ENCODE data around the gene C9orf78. TPM values are rescaled to one million over a fixed set of nuclear protein-coding genes. Genes with fewer than 3 reads are reported as not detected.

Gene C9orf78
- total RNA-seq, 1 donor from 2014 or later = 34.6 TPM

- no peaks in the 10 kb centered on the region for H3K9me3 Mint-ChIP-seq
- TF ChIP-seq CTCF (conservative IDR thresholded peaks at IDR 0.05) = no peak
- H3K36me3 Mint-ChIP-seq (ENCODE audit: low read depth) = no peaks in the 10 kb centered on the region
- H3K4me3 Mint-ChIP-seq = no peak overlapping the region
- no peak for DNase-seq (ENCODE audit: low read depth, low spot score)
- peak overlapping the region; percentile 67 for H3K27ac Mint-ChIP-seq (ENCODE audit: unreplicated experiment)
- H3K27me3 Mint-ChIP-seq (ENCODE audit: low read depth) = no peaks in the 10 kb centered on the region
- H3K4me1 Mint-ChIP-seq = peaks cover 6% of the 10 kb centered on the region
Observed at GRCh38 chr9:129845373-129845772, 10.3 kb upstream of the C9orf78 start.

- DNase-seq (ENCODE audit: low read depth, low spot score) = no peak
- H3K36me3 Mint-ChIP-seq (ENCODE audit: low read depth) = no peaks in the 10 kb centered on the region
- peak overlapping the region; percentile 24 for H3K4me3 Mint-ChIP-seq
- no peak for TF ChIP-seq CTCF (conservative IDR thresholded peaks at IDR 0.05)
- H3K9me3 Mint-ChIP-seq = no peaks in the 10 kb centered on the region
- no peak overlapping the region for H3K27ac Mint-ChIP-seq (ENCODE audit: unreplicated experiment)
- H3K4me1 Mint-ChIP-seq = peaks cover 20% of the 10 kb centered on the region
- H3K27me3 Mint-ChIP-seq (ENCODE audit: low read depth) = no peaks in the 10 kb centered on the region
Observed at GRCh38 chr9:129841071-129841470, 6.0 kb upstream of the C9orf78 start.

DNA sequence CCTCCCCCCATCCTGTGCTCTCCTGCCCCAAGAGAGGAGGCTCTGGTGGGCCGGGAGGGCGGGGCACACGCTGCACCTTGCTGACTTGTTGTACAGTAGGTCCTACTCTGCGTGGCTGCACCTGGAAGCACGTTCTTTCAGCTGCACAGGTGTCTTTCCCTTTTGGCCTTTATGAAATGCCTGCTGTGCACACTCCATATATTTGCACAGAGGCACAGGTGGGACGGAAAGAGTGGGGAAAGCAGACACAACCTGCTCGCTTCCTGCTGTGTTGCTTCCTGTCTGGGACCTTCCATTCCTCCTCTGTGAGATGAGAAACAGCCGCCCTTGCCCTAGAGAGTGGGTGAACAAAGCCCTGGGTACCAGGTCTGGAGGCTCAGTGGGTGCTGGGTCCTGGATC is 5.0 kb upstream of the C9orf78 start:
- Mint-ChIP-seq H3K27me3 (ENCODE audit: low read depth) (no peaks in the 10 kb centered on the region), H3K36me3 (ENCODE audit: low read depth) (no peaks in the 10 kb centered on the region), H3K9me3 (no peaks in the 10 kb centered on the region), H3K27ac (ENCODE audit: unreplicated experiment) (no peak overlapping the region), H3K4me3 (peak overlapping the region; percentile 31), H3K4me1 (peaks cover 25% of the 10 kb centered on the region)
- no peak for DNase-seq (ENCODE audit: low read depth, low spot score)
- no peak for TF ChIP-seq CTCF (conservative IDR thresholded peaks at IDR 0.05)

DNA sequence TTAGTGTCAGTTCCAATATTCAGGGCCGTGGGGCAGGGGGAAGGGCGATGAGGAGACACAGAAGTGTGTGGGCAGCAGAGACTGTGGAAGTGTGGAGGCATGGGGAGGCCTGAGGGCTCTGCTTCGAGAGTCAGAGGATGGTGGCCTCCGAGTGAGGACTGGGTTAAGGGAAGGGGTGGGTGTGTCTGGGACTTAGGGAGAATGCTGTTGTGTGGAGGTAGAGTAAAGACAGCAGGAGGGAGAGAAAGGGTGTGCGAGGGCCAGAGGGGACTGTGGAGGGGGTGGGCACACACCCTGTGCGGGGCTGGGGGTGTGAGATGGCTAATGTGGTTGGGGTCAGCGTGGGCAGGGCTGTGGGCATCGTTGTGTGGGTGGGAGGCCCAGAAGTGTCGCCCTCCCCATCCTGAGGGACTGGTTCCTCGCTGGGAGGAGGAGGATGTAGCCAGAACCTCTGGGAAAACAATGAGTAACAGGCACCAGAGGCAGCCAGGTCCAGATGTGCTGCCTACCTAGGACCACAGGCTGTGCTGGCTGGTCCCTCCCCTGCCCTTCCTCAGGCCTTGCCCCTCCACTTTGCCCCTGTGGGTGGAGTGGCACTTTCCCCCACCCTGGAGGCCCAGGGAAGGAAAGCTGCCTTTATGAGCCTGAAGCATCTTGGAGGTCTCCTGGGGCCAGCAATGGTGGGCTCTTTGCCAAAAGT is 4.4 kb upstream of the C9orf78 start:
- DNase-seq (ENCODE audit: low read depth, low spot score) = no peak
- Mint-ChIP-seq H3K4me1 (peaks cover 30% of the 10 kb centered on the region), H3K27me3 (ENCODE audit: low read depth) (no peaks in the 10 kb centered on the region), H3K4me3 (no peak overlapping the region), H3K9me3 (no peaks in the 10 kb centered on the region), H3K27ac (ENCODE audit: unreplicated experiment) (no peak overlapping the region), H3K36me3 (ENCODE audit: low read depth) (no peaks in the 10 kb centered on the region)
- no peak for TF ChIP-seq CTCF (conservative IDR thresholded peaks at IDR 0.05)

DNA sequence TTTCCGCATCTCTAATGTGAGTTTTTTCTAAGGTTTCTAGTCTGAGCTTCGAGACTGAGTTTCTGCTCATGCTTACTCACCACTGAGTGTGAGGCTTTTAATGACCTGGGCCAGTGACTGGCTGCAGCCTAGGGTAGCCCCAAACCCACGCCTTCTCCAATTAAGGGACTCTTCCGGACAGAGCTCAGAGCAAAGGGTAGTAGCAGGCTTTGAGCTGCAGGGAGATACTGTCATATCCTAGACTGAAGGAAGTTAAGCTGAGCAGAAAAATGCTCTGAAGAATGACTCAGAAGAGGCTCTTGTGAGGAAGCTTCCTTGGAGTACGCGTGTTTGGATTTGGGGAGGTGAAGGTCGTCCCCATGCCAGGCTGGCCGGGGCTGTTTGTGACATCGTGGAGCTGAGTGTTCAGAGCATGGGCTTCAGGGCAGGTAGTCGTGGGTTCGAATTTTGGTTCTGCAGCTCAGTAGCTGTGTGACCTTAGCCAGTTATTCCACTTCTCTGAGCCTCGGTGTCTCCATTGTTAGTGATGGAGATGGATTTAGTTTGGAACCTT is 3.7 kb upstream of the C9orf78 start:
- Mint-ChIP-seq H3K27me3 (ENCODE audit: low read depth) (no peaks in the 10 kb centered on the region), H3K27ac (ENCODE audit: unreplicated experiment) (no peak overlapping the region), H3K9me3 (no peaks in the 10 kb centered on the region), H3K36me3 (ENCODE audit: low read depth) (no peaks in the 10 kb centered on the region), H3K4me3 (peak overlapping the region; percentile 29), H3K4me1 (peaks cover 37% of the 10 kb centered on the region)
- no peak for TF ChIP-seq CTCF (conservative IDR thresholded peaks at IDR 0.05)
- DNase-seq (ENCODE audit: low read depth, low spot score) = no peak
